OCI-LY1 (cell line): ENCODE data around the gene VEGFA.

Source experiments
- H2AFZ ChIP-seq: fragments of 200-600 bp; sonication (generic), shearing (Covaris generic); 2 replicates; pipeline ENCODE4 v1.6.0; 2014; ENCODE audit warnings: antibody characterized with exemption, mild to moderate bottlenecking, low read length
- H3F3A ChIP-seq: fragments of 200-600 bp; sonication (generic), shearing (Covaris generic); 2 replicates; pipeline ENCODE4 v1.6.0; 2014; ENCODE audit warnings: mild to moderate bottlenecking, antibody characterized with exemption, low read length, moderate library complexity; ENCODE audit not compliant: insufficient read depth
- H3K27ac ChIP-seq: fragments of 200-600 bp; sonication (generic); 2 replicates; pipeline ENCODE4 v1.5.1; 2014; ENCODE audit warnings: low read length, mixed run types, mild to moderate bottlenecking, low read depth; ENCODE audit not compliant: poor library complexity, severe bottlenecking
- H3K27me3 ChIP-seq: fragments of 200-600 bp; sonication (generic); 2 replicates; pipeline ENCODE4 v1.6.0; 2014; ENCODE audit warnings: antibody characterized with exemption, mild to moderate bottlenecking, low read length, moderate library complexity; ENCODE audit not compliant: insufficient read depth
- H3K36me3 ChIP-seq: fragments of 200-600 bp; sonication (generic); 2 replicates; pipeline ENCODE4 v1.6.1; 2014; ENCODE audit warnings: mild to moderate bottlenecking, antibody characterized with exemption, low read length, moderate library complexity, mixed read lengths; ENCODE audit not compliant: insufficient read depth
- H3K4me1 ChIP-seq: fragments of 200-600 bp; sonication (generic); 2 replicates; pipeline ENCODE4 v1.5.1; 2014; ENCODE audit warnings: mild to moderate bottlenecking, low read length, moderate library complexity; ENCODE audit not compliant: insufficient read depth, severe bottlenecking
- H3K4me2 ChIP-seq: fragments of 200-600 bp; sonication (generic), shearing (Covaris generic); 2 replicates; pipeline ENCODE4 v1.6.1; 2014; ENCODE audit warnings: low read length
- H3K4me3 ChIP-seq: fragments of 200-600 bp; sonication (generic); 2 replicates; pipeline ENCODE4 v1.5.1; 2014; ENCODE audit warnings: low read length, low read depth, mild to moderate bottlenecking, mixed read lengths; ENCODE audit not compliant: poor library complexity, severe bottlenecking
- H3K79me2 ChIP-seq: fragments of 200-600 bp; shearing (Covaris generic); 2 replicates; pipeline ENCODE4 v1.6.1; 2016; ENCODE audit warnings: mixed run types, low read length, mixed read lengths; ENCODE audit not compliant: insufficient read depth
- H3K9ac ChIP-seq: fragments of 200-600 bp; sonication (generic), shearing (Covaris generic); 2 replicates; pipeline ENCODE4 v1.6.1; 2014; ENCODE audit warnings: mild to moderate bottlenecking, low read length, mixed read lengths
- H3K9me2 ChIP-seq: fragments of 200-600 bp; sonication (generic), shearing (Covaris generic); 2 replicates; pipeline ENCODE4 v1.6.1; 2014; ENCODE audit warnings: low read depth, mild to moderate bottlenecking, low read length, mixed read lengths
- H3K9me3 ChIP-seq: fragments of 200-600 bp; shearing (Covaris generic); 2 replicates; pipeline ENCODE4 v1.6.1; 2014; ENCODE audit warnings: low read length, mixed read lengths
- H4K20me1 ChIP-seq: fragments of 200-600 bp; sonication (generic), shearing (Covaris generic); 2 replicates; pipeline ENCODE4 v1.6.0; 2016; ENCODE audit warnings: mild to moderate bottlenecking, low read length; ENCODE audit not compliant: insufficient read depth
- EZH2 ChIP-seq: fragments of 200-600 bp; sonication (generic), shearing (Covaris generic); IDR thresholded peaks from 2 replicates; pipeline ENCODE4 v1.8.0; 2017; ENCODE audit warnings: borderline replicate concordance, mixed run types, mild to moderate bottlenecking, antibody characterized with exemption, low read length, moderate library complexity, mixed read lengths
- TF ChIP-seq, protein P1 (sequence below): fragments of 200-600 bp; sonication (generic), shearing (Covaris generic); IDR thresholded peaks from 2 replicates; pipeline ENCODE4 v1.5.1; 2017; ENCODE audit warnings: mild to moderate bottlenecking, antibody characterized with exemption, low read length, moderate library complexity, mixed read lengths

The VEGFA gene

DNA sequence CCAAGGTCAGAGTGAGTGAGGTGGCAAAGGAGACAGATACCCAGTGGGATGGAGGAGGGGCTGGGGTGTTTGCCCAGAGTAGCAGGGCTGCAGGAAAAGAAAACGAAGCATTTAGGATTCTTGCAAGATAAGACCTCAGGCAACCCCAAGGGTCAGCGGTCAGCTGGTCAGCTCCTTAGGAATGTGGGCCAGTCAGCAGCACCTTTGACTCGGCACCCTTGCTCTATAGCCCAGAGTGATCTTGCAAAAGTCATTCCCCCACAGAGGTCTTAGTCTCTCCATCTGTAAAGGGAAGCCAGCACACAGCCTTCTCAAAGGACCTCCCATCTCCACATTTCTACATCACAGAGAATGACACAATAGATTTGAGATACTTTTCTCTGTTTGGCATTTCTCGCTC, 56.7 kb downstream of the VEGFA start:
- TF ChIP-seq EZH2 = no peak
- TF ChIP-seq, protein P1, sequence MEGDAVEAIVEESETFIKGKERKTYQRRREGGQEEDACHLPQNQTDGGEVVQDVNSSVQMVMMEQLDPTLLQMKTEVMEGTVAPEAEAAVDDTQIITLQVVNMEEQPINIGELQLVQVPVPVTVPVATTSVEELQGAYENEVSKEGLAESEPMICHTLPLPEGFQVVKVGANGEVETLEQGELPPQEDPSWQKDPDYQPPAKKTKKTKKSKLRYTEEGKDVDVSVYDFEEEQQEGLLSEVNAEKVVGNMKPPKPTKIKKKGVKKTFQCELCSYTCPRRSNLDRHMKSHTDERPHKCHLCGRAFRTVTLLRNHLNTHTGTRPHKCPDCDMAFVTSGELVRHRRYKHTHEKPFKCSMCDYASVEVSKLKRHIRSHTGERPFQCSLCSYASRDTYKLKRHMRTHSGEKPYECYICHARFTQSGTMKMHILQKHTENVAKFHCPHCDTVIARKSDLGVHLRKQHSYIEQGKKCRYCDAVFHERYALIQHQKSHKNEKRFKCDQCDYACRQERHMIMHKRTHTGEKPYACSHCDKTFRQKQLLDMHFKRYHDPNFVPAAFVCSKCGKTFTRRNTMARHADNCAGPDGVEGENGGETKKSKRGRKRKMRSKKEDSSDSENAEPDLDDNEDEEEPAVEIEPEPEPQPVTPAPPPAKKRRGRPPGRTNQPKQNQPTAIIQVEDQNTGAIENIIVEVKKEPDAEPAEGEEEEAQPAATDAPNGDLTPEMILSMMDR = no peak
- Histone ChIP-seq H3F3A (no peaks in the 10 kb centered on the region), H4K20me1 (no peaks in the 10 kb centered on the region), H3K4me3 (no peak overlapping the region), H3K36me3 (no peaks in the 10 kb centered on the region), H3K27ac (no peak overlapping the region), H3K4me1 (no peaks in the 10 kb centered on the region), H3K4me2 (no peak overlapping the region), H3K9me2 (no peaks in the 10 kb centered on the region), H3K9me3 (no peaks in the 10 kb centered on the region), H3K79me2 (no peaks in the 10 kb centered on the region), H2AFZ (no peak overlapping the region), H3K27me3 (peaks cover 6% of the 10 kb centered on the region), H3K9ac (no peak overlapping the region)

DNA sequence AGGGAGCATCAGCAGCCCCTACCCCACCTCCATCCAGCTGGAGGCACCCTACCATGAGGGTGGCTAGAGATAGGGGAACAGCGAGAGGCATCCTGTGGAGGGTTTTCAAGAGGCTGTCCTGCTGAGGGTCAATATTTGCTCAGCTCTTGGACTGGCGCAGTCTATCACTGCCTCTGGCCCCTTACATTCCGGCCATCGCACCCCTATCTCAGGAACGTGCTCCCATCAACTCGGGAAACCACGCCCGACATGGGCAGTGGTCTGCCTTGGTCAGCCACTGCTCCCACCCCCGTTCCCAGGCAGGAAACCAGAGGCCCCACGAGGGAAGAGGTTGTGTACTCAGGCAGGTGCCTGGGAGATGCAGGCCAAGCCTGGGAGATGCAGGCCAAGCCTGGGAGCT, 57.9 kb downstream of the VEGFA start:
- no peaks in the 10 kb centered on the region for H3K36me3 ChIP-seq
- no peak overlapping the region for H2AFZ ChIP-seq
- no peaks in the 10 kb centered on the region for H3K4me1 ChIP-seq
- H3K27ac ChIP-seq = no peak overlapping the region
- no peaks in the 10 kb centered on the region for H3K79me2 ChIP-seq
- H3K4me2 ChIP-seq = no peak overlapping the region
- no peaks in the 10 kb centered on the region for H3K9me3 ChIP-seq
- no peaks in the 10 kb centered on the region for H4K20me1 ChIP-seq
- TF ChIP-seq, protein P1 = no peak
- no peak for TF ChIP-seq EZH2
- H3F3A ChIP-seq = no peaks in the 10 kb centered on the region
- no peak overlapping the region for H3K9ac ChIP-seq
- peaks cover 6% of the 10 kb centered on the region for H3K27me3 ChIP-seq
- no peak overlapping the region for H3K4me3 ChIP-seq
- H3K9me2 ChIP-seq = no peaks in the 10 kb centered on the region

DNA sequence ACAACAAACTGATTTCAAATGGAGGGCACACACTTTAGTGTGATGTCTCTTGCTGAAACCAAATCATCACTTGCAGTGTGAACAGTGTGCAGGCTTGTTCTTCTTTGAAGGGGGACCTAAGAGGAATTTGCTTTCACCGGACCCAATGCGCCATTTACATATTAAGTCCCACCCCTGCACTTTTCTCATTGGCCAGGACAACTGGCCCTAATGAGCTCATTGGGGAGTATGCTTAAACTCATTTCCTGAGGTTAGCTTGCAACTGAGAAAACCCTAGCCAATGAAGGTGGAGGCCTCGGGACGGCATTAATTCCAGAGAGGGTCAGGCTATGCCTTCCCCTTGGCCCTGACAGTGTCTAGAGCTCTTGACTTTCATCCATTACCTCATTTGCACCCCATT, 58.7 kb downstream of the VEGFA start:
- H2AFZ ChIP-seq = no peak overlapping the region
- H3K4me3 ChIP-seq = no peak overlapping the region
- H3K79me2 ChIP-seq = no peaks in the 10 kb centered on the region
- no peak overlapping the region for H3K27ac ChIP-seq
- no peaks in the 10 kb centered on the region for H3K4me1 ChIP-seq
- H3K9me2 ChIP-seq = no peaks in the 10 kb centered on the region
- TF ChIP-seq, protein P1 = no peak
- no peak overlapping the region for H3K9ac ChIP-seq
- H4K20me1 ChIP-seq = no peaks in the 10 kb centered on the region
- H3K27me3 ChIP-seq = peaks cover 5% of the 10 kb centered on the region
- H3K4me2 ChIP-seq = no peak overlapping the region
- H3F3A ChIP-seq = no peaks in the 10 kb centered on the region
- no peaks in the 10 kb centered on the region for H3K36me3 ChIP-seq
- no peaks in the 10 kb centered on the region for H3K9me3 ChIP-seq
